Neural progenitor cell (in vitro differentiated cells): Measurements from ENCODE around the gene STK38.
"Not testable (repeated sequence)": the region's sequence is repeated elsewhere in the genome, so short reads cannot be mapped to it uniquely, and the experiment has no call there.

Experiments
- EZH2 ChIP-seq: fragments of 200-600 bp; sonication (generic); IDR thresholded peaks from 2 replicates; pipeline ENCODE4 v1.6.1; 2017; ENCODE audit warnings: antibody characterized with exemption, mild to moderate bottlenecking, moderate library complexity
- TF ChIP-seq, protein P1 (sequence below): fragments of 200-600 bp; sonication (generic); IDR thresholded peaks from 2 replicates; pipeline ENCODE4 v1.5.1; 2017; ENCODE audit warnings: antibody characterized with exemption, mild to moderate bottlenecking

DNA sequence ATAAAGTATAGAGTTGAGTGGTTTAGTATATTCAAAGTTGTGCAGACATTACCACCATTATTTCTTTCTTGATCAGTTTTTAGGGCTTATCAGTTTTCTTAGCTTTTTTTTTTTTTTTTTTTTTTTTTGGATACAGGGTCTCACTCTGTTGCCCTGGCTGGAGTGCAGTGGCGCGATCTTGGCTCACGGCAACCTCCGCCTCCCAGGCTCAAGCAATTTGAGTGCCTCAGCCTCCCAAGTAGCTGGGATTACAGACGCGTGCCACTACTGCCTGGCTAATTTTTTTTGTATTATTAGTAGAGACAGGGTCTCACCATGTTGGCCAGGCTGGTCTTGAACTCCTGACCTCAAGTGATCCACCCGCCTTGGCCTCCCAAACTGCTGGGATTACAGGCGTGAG, 94.4 kb downstream of the STK38 start:
- TF ChIP-seq, protein P1, sequence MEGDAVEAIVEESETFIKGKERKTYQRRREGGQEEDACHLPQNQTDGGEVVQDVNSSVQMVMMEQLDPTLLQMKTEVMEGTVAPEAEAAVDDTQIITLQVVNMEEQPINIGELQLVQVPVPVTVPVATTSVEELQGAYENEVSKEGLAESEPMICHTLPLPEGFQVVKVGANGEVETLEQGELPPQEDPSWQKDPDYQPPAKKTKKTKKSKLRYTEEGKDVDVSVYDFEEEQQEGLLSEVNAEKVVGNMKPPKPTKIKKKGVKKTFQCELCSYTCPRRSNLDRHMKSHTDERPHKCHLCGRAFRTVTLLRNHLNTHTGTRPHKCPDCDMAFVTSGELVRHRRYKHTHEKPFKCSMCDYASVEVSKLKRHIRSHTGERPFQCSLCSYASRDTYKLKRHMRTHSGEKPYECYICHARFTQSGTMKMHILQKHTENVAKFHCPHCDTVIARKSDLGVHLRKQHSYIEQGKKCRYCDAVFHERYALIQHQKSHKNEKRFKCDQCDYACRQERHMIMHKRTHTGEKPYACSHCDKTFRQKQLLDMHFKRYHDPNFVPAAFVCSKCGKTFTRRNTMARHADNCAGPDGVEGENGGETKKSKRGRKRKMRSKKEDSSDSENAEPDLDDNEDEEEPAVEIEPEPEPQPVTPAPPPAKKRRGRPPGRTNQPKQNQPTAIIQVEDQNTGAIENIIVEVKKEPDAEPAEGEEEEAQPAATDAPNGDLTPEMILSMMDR, result not testable (repeated sequence)
- not testable (repeated sequence) for TF ChIP-seq EZH2
